BJ (cell line): ENCODE data around the gene TMTC1. TPM values are rescaled to one million over a fixed set of nuclear protein-coding genes. Genes with fewer than 3 reads are reported as not detected.

ENCODE experiments used
- CTCF ChIA-PET: fragments of 350-600 bp; formaldehyde crosslinking; extraction: SDS; loops from one replicate; lab custom pipeline; 2021; ENCODE audit warnings: antibody characterized with exemption, inconsistent platforms; lab: Yijun Ruan, JAX
- POLR2A ChIA-PET: fragments of 300-600 bp; sonication (Branson Sonifier 250); formaldehyde crosslinking; extraction: SDS; loops from one replicate; lab custom pipeline; 2021; ENCODE audit warnings: antibody characterized with exemption; lab: Charles Lee
- DNase-seq: peaks from one replicate; pipeline ENCODE4 v3.0.0-alpha.2; 2011; ENCODE audit warnings: low read depth
- H3K27me3 ChIP-seq: 2 replicates; pipeline ENCODE4 v1.6.0; 2011; ENCODE audit warnings: low read length; ENCODE audit not compliant: control insufficient read depth, insufficient read depth
- H3K36me3 ChIP-seq: 2 replicates; pipeline ENCODE4 v1.5.1; 2011; ENCODE audit warnings: low read length; ENCODE audit not compliant: control insufficient read depth, insufficient read depth
- H3K4me3 ChIP-seq: 2 replicates; pipeline ENCODE4 v1.5.1; 2011; ENCODE audit warnings: low read depth, mild to moderate bottlenecking, control low read depth, low read length
- polyA plus RNA-seq: library from polyadenylated mRNA; depleted of rRNA; stranded (reverse); fragments of >200 nt; gene quantifications from 2 replicates; pipeline ENCODE4 v1.2.3, GENCODE V29; 2011
- TF ChIP-seq, protein P1 (sequence below): IDR thresholded peaks from 2 replicates; pipeline ENCODE4 v1.5.1; 2011; ENCODE audit warnings: low read depth, mild to moderate bottlenecking, control low read depth, inconsistent platforms, low read length, moderate library complexity; ENCODE audit not compliant: insufficient read depth

Gene TMTC1
- polyA plus RNA-seq, 1 experiment: 21.8 TPM

DNA sequence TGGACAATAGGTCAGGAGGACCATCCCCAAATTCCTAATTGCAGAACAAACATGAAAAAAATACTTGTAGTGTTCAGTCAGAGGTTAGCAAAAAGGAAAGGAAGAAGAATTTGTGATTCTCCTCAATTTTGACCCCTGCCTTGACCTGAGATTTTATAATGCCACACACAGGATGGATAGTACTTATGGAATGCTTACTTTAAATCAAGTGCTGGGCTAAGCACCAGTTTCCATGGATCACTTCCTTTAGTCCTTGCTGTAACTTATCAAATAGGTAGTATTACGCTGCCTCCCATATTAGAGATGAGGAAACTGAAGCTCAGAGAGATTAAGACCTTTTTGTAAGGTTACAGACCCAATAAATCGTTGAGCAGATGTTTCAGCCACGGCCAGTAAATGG, 205.0 kb downstream of the TMTC1 start:
- H3K4me3 ChIP-seq: no peak overlapping the region
- no peak for DNase-seq
- ChIA-PET POLR2A (no interaction called here), CTCF (interaction anchor here (1.3 kb wide), 1 partner anchor 12 kb away, joined by 4 read pairs; no protein-coding TSS in a partner anchor)
- H3K36me3 ChIP-seq: no peaks in the 10 kb centered on the region
- H3K27me3 ChIP-seq: no peaks in the 10 kb centered on the region
- TF ChIP-seq, protein P1, sequence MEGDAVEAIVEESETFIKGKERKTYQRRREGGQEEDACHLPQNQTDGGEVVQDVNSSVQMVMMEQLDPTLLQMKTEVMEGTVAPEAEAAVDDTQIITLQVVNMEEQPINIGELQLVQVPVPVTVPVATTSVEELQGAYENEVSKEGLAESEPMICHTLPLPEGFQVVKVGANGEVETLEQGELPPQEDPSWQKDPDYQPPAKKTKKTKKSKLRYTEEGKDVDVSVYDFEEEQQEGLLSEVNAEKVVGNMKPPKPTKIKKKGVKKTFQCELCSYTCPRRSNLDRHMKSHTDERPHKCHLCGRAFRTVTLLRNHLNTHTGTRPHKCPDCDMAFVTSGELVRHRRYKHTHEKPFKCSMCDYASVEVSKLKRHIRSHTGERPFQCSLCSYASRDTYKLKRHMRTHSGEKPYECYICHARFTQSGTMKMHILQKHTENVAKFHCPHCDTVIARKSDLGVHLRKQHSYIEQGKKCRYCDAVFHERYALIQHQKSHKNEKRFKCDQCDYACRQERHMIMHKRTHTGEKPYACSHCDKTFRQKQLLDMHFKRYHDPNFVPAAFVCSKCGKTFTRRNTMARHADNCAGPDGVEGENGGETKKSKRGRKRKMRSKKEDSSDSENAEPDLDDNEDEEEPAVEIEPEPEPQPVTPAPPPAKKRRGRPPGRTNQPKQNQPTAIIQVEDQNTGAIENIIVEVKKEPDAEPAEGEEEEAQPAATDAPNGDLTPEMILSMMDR: no peak

DNA sequence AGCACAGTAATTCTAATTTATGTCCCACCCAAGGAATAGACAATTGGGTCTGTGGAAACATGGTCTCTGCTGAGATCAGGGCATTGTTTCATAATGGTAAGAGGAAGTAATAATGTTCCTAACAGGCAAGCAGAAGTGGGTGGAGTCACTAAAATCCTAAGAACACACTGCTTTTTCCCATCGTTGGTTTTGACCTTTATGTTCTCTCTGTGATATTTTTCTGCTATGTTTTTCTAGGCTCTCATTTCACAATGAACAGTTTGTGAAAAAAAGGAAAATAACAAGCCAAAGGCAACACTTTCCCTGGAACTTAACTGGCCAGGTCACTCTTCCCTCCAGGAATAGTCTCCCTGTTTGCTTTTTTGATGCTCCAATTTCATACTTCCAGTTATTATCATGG, 205.7 kb downstream of the TMTC1 start:
- Histone ChIP-seq H3K4me3 (no peak overlapping the region), H3K36me3 (no peaks in the 10 kb centered on the region), H3K27me3 (no peaks in the 10 kb centered on the region)
- ChIA-PET CTCF (interaction anchor here (1.3 kb wide), 1 partner anchor 11 kb away, joined by 4 read pairs; no protein-coding TSS in a partner anchor), POLR2A (no interaction called here)
- DNase-seq: no peak
- TF ChIP-seq, protein P1: no peak

DNA sequence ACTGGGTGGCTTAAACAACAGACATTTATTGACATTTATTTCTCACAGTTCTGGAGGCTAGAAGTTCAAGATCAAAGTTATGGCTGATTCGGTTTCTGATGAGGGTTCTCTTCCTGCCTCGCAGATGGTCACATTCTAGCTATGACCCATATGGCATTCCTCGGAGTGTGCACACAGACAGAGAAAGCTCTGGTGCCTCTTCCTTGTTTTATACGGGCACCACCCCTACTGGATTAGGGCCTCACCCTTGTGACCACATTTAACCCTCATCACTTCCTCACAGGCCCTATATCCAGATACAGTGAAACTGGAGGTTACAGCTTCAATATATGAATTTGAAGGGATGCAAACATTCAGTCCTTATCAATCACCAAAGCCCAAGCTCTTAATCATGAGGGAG, 209.2 kb downstream of the TMTC1 start:
- ChIA-PET POLR2A (no interaction called here), CTCF (no interaction called here)
- Histone ChIP-seq H3K4me3 (no peak overlapping the region), H3K27me3 (no peaks in the 10 kb centered on the region), H3K36me3 (no peaks in the 10 kb centered on the region)
- no peak for DNase-seq
- TF ChIP-seq, protein P1: no peak

GRCh38 chr12:29572938-29573337, 210.8 kb downstream of the TMTC1 start:
- DNase-seq: no peak

DNA sequence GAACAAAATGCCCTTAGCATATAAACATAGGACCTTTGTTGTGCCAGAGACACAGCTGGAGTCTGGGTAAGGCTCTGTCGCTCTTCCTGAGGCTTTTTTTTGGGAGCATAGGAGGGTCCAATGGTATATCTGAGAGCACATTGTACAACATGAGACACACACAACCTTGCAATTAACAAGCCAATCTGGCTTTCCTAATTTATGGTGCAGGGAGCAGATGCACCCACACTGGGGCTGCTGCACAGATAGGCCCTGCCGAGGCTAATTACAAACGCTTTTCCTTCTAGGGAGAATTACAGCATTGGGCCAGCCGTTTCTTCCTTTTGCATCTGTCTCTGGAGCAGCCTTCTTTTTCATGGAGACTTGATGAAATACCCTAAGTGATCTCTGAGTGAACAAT, 211.3 kb downstream of the TMTC1 start:
- POLR2A ChIA-PET: interaction anchor here (0.7 kb wide), 1 partner anchor 39 kb away, joined by 3 read pairs; no protein-coding TSS in a partner anchor
- no peak for DNase-seq
- CTCF ChIA-PET: no interaction called here

More at GRCh38 chr12:29572938-29573337, 210.8 kb downstream of the TMTC1 start:
- ChIA-PET CTCF (no interaction called here), POLR2A (interaction anchor here (0.7 kb wide), 1 partner anchor 39 kb away, joined by 3 read pairs; no protein-coding TSS in a partner anchor)
- Histone ChIP-seq H3K36me3 (no peaks in the 10 kb centered on the region), H3K4me3 (no peak overlapping the region), H3K27me3 (no peaks in the 10 kb centered on the region)
- TF ChIP-seq, protein P1: no peak

More for the DNA sequence above, 211.3 kb downstream of the TMTC1 start:
- Histone ChIP-seq H3K27me3 (no peaks in the 10 kb centered on the region), H3K36me3 (no peaks in the 10 kb centered on the region), H3K4me3 (no peak overlapping the region)
- TF ChIP-seq, protein P1: no peak
